ENCODE data around the gene WDR37. TPM values are rescaled to one million over a fixed set of nuclear protein-coding genes. Genes with fewer than 3 reads are reported as not detected.

WDR37 gene
- polyA plus RNA-seq, 2 of the 4 experiments (the other 2 are of a cell fraction), result 5.9 to 7.1 TPM

GRCh38 chr10:1152386-1153250 is 96.4 kb downstream of the WDR37 start:
- 73% methylated on average over 30 of the region's 32 CpGs for WGBS (ENCODE audit: missing lambda C conversion rate)
- Histone ChIP-seq H3K4me1 (no peaks in the 10 kb centered on the region), H3K4me3 (no peak overlapping the region), H3K9me3 (no peaks in the 10 kb centered on the region), H3K4me2 (no peak overlapping the region), H3K27ac (no peak overlapping the region)
- no peak for ATAC-seq
- no peak for TF ChIP-seq SMC3 (IDR thresholded peaks at IDR 0.05)
- TF ChIP-seq RAD21 (conservative IDR thresholded peaks at IDR 0.05 in 1 of 2, IDR thresholded peaks at IDR 0.05 in 1 of 2), result no peak
- no peak for TF ChIP-seq BCL3 (IDR thresholded peaks at IDR 0.05)
- TF ChIP-seq SREBF2 (IDR thresholded peaks at IDR 0.05), result no peak
- no peak for TF ChIP-seq ZSCAN20 (CRISPR knock-in tag; IDR thresholded peaks at IDR 0.05)
- no peak for TF ChIP-seq EHMT2 (IDR thresholded peaks at IDR 0.05; ENCODE audit: low read depth)
- TF ChIP-seq CBX8 (IDR thresholded peaks at IDR 0.05), result no peak
- TF ChIP-seq HOXA7 (CRISPR knock-in tag; IDR thresholded peaks at IDR 0.05), result no peak
- TF ChIP-seq REST (IDR thresholded peaks at IDR 0.05), result no peak
- no peak for TF ChIP-seq CHD4 (IDR thresholded peaks at IDR 0.05; ENCODE audit: borderline replicate concordance)
- TF ChIP-seq HES2 (IDR thresholded peaks at IDR 0.05), result no peak
- no peak for TF ChIP-seq HOXB13 (CRISPR knock-in tag; IDR thresholded peaks at IDR 0.05; ENCODE audit: low read depth)
- TF ChIP-seq HOXB5 (CRISPR knock-in tag; IDR thresholded peaks at IDR 0.05), result no peak
- TF ChIP-seq HMGXB4 (CRISPR knock-in tag; IDR thresholded peaks at IDR 0.05; ENCODE audit: borderline replicate concordance), result no peak
- TF ChIP-seq JUNB (IDR thresholded peaks at IDR 0.05), result no peak
- TF ChIP-seq POLR2AphosphoS2 (conservative IDR thresholded peaks at IDR 0.05; ENCODE audit: low read length), result no peak
- no peak for TF ChIP-seq CTCF (IDR thresholded peaks at IDR 0.05)
- POLR2A ChIA-PET, result no interaction called here
- no peak for DNase-seq (ENCODE audit: low read depth in 1 of 2, low spot score in 1 of 2)
- CTCF ChIA-PET, result no interaction called here
- FAIRE-seq, result no peak
